ENCODE measurements around the gene CLSTN1. TPM values are rescaled to one million over a fixed set of nuclear protein-coding genes. Genes with fewer than 3 reads are reported as not detected.

Gene CLSTN1
- total and polyA plus RNA-seq, 2 of the 13 experiments (the other 11 are each of a cell fraction or from before 2014, with no cell fraction given) = 19.7 to 29.8 TPM

- TF ChIP-seq ATF5 (CRISPR knock-in tag; IDR thresholded peaks at IDR 0.05; ENCODE audit: low read depth) (no peak), ZNF329 (CRISPR knock-in tag; IDR thresholded peaks at IDR 0.05; ENCODE audit: low read depth) (no peak), ZNF451 (CRISPR knock-in tag; IDR thresholded peaks at IDR 0.05) (no peak), ZNF407 (CRISPR knock-in tag; IDR thresholded peaks at IDR 0.05; ENCODE audit: not compliant biosample characterization) (no peak), MATR3 (CRISPR knock-in tag; IDR thresholded peaks at IDR 0.05) (no peak), USF2 (IDR thresholded peaks at IDR 0.05; ENCODE audit: low read depth, low read length) (no peak), USF2 (CRISPR knock-in tag; IDR thresholded peaks at IDR 0.05; ENCODE audit: borderline replicate concordance) (no peak)
These were observed 25.3 kb downstream of the CLSTN1 start (continued) for GRCh38 chr1:9798236-9799130.

Data from HepG2 (cell line).